Hepatocyte (in vitro differentiated cells): ENCODE results near the gene WDR36. TPM values are rescaled to one million over a fixed set of nuclear protein-coding genes. Genes with fewer than 3 reads are reported as not detected.

Experiments
- DNase-seq: peaks from one replicate; pipeline ENCODE4 v3.0.0-alpha.2; 2016; ENCODE audit warnings: low spot score
- H2AFZ ChIP-seq: fragments of 200-600 bp; sonication (generic); 2 replicates; pipeline ENCODE4 v1.6.0; 2016; ENCODE audit warnings: antibody characterized with exemption, mild to moderate bottlenecking
- H3K27ac ChIP-seq: fragments of 200-600 bp; sonication (generic); 2 replicates; pipeline ENCODE4 v1.5.1; 2016; ENCODE audit warnings: mild to moderate bottlenecking
- H3K27me3 ChIP-seq: fragments of 200-600 bp; sonication (generic); 2 replicates; pipeline ENCODE4 v1.6.1; 2016
- H3K36me3 ChIP-seq: fragments of 200-600 bp; sonication (generic); replicated peaks from 2 replicates; pipeline ENCODE4 v1.5.1; 2016; ENCODE audit warnings: low read depth; ENCODE audit not compliant: insufficient read depth
- H3K4me1 ChIP-seq: fragments of 200-600 bp; sonication (generic); 2 replicates; pipeline ENCODE4 v1.5.1; 2016; ENCODE audit warnings: mild to moderate bottlenecking, moderate library complexity; ENCODE audit not compliant: insufficient read depth
- H3K4me2 ChIP-seq: fragments of 200-600 bp; sonication (generic); 2 replicates; pipeline ENCODE4 v1.6.0; 2016
- H3K4me3 ChIP-seq: fragments of 200-600 bp; sonication (generic); 2 replicates; pipeline ENCODE4 v1.5.1; 2016; ENCODE audit warnings: mild to moderate bottlenecking
- H3K79me2 ChIP-seq: fragments of 200-600 bp; sonication (generic); 2 replicates; pipeline ENCODE4 v1.6.0; 2017; ENCODE audit warnings: mild to moderate bottlenecking
- H3K9me2 ChIP-seq: fragments of 200-600 bp; sonication (generic); replicated peaks from 2 replicates; pipeline ENCODE4 v1.6.0; 2017; ENCODE audit warnings: mild to moderate bottlenecking; ENCODE audit not compliant: insufficient read depth
- H3K9me3 ChIP-seq: fragments of 200-600 bp; sonication (generic); 2 replicates; pipeline ENCODE4 v1.5.1; 2016; ENCODE audit warnings: low read depth, mild to moderate bottlenecking
- H4K20me1 ChIP-seq: fragments of 200-600 bp; sonication (generic); 2 replicates; pipeline ENCODE4 v1.6.0; 2016; ENCODE audit warnings: mild to moderate bottlenecking; ENCODE audit not compliant: insufficient read depth, poor library complexity, severe bottlenecking
- EZH2 ChIP-seq: fragments of 200-600 bp; sonication (generic); IDR thresholded peaks from 2 replicates; pipeline ENCODE4 v1.6.1; 2016; ENCODE audit warnings: antibody characterized with exemption, mild to moderate bottlenecking, borderline replicate concordance
- EZH2phosphoT487 ChIP-seq: fragments of 200-600 bp; sonication (generic); IDR thresholded peaks from one replicate; pipeline ENCODE4 v1.6.1; 2018; ENCODE audit warnings: antibody characterized with exemption, mild to moderate bottlenecking, low read depth, moderate library complexity; ENCODE audit not compliant: unreplicated experiment, severe bottlenecking
- WGBS: methylation state at CpG from one replicate; pipeline ENCODE4 v1.1.6; 2016; ENCODE audit warnings: low lambda C conversion rate; ENCODE audit errors: missing lambda C conversion rate; 5-methylcytosine and 5-hydroxymethylcytosine counted together
- polyA plus RNA-seq: library from polyadenylated mRNA; unstranded; fragments of >200 nt; fragmentation: Nextera tagmentation; extraction: Ambion mirVana; gene quantifications from 2 replicates; pipeline ENCODE4 v1.2.1, GENCODE V29; 2016
- total RNA-seq: library from RNA; depleted of rRNA; stranded (reverse); fragments of >200 nt; gene quantifications from 2 replicates; pipeline ENCODE4 v1.2.3, GENCODE V29; 2014
- TF ChIP-seq, protein P1 (sequence below): fragments of 200-600 bp; sonication (generic); IDR thresholded peaks from 2 replicates; pipeline ENCODE4 v1.5.1; 2016; ENCODE audit warnings: antibody characterized with exemption, mild to moderate bottlenecking; ENCODE audit not compliant: poor library complexity

The WDR36 gene
- total and polyA plus RNA-seq, 2 experiments from 2014 or later = 9.1 to 28.7 TPM

DNA sequence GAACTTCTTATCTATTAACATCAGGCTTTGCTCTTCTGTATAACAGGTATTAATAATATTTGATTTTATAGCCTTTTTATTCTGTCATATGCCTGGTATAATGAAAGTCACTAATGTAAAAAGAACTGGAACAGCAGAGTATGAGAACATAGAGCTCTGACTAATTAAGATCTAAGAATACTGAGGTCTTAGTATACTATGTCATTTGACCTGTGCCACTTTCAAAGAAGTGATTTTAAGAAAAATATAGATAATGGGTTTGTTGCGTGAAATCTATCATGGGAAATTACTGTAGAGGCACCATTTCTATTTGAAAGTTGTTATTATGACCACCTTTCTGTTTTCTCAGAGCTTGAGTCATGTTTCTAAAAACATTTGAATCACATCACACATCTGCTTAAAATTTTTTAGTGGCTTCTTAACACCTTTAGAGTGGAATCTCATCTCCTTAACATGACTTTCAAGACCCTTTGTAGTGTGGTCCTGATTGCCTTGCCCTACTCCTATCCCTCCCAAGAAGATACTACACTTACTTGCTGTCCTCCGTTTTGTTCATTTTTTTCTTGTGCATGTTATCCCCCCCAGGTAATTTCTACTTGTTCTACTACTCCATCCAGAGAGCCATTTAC, 14.3 kb downstream of the WDR36 start:
- no peaks in the 10 kb centered on the region for H3K79me2 ChIP-seq
- TF ChIP-seq EZH2 = no peak
- no peak for TF ChIP-seq EZH2phosphoT487
- TF ChIP-seq, protein P1, sequence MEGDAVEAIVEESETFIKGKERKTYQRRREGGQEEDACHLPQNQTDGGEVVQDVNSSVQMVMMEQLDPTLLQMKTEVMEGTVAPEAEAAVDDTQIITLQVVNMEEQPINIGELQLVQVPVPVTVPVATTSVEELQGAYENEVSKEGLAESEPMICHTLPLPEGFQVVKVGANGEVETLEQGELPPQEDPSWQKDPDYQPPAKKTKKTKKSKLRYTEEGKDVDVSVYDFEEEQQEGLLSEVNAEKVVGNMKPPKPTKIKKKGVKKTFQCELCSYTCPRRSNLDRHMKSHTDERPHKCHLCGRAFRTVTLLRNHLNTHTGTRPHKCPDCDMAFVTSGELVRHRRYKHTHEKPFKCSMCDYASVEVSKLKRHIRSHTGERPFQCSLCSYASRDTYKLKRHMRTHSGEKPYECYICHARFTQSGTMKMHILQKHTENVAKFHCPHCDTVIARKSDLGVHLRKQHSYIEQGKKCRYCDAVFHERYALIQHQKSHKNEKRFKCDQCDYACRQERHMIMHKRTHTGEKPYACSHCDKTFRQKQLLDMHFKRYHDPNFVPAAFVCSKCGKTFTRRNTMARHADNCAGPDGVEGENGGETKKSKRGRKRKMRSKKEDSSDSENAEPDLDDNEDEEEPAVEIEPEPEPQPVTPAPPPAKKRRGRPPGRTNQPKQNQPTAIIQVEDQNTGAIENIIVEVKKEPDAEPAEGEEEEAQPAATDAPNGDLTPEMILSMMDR = no peak
- H4K20me1 ChIP-seq = no peaks in the 10 kb centered on the region
- H3K9me3 ChIP-seq = no peaks in the 10 kb centered on the region
- H3K36me3 ChIP-seq = peaks cover 7% of the 10 kb centered on the region
- H3K4me3 ChIP-seq = no peak overlapping the region
- H3K4me2 ChIP-seq = no peak overlapping the region
- no peak overlapping the region for H2AFZ ChIP-seq
- H3K27ac ChIP-seq = no peak overlapping the region
- DNase-seq = no peak
- no peaks in the 10 kb centered on the region for H3K4me1 ChIP-seq
- WGBS = 95% methylated on average over 2 of the region's 2 CpGs
- no peaks in the 10 kb centered on the region for H3K9me2 ChIP-seq
- H3K27me3 ChIP-seq = no peaks in the 10 kb centered on the region

DNA sequence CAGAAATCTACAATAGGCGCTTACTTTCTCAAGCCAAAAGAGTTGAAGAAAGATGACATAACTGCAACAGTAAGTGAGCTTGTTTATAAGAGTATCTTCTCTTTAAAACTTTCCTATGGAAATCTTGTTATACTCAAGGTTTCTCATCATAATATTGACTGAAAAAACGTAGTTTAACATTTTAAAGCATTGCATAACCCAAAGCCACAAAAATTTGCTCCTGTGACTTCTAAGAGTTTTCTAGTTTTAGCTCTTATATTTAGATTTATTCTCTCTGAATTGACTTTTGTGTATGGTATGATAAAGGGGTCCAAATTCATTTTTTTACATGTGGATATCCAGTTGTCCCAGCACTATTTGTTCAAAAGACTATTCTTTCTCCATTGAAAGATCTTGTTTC, 15.2 kb downstream of the WDR36 start:
- Histone ChIP-seq H3K4me1 (no peaks in the 10 kb centered on the region), H3K4me3 (no peak overlapping the region), H3K79me2 (no peaks in the 10 kb centered on the region), H3K9me2 (no peaks in the 10 kb centered on the region), H3K36me3 (peaks cover 7% of the 10 kb centered on the region), H2AFZ (no peak overlapping the region), H3K9me3 (no peaks in the 10 kb centered on the region), H3K27ac (no peak overlapping the region), H3K4me2 (no peak overlapping the region), H3K27me3 (no peaks in the 10 kb centered on the region), H4K20me1 (no peaks in the 10 kb centered on the region)
- TF ChIP-seq, protein P1 = no peak
- TF ChIP-seq EZH2phosphoT487 (no peak), EZH2 (no peak)
- no peak for DNase-seq
- 98% methylated on average over 2 of the region's 2 CpGs for WGBS

DNA sequence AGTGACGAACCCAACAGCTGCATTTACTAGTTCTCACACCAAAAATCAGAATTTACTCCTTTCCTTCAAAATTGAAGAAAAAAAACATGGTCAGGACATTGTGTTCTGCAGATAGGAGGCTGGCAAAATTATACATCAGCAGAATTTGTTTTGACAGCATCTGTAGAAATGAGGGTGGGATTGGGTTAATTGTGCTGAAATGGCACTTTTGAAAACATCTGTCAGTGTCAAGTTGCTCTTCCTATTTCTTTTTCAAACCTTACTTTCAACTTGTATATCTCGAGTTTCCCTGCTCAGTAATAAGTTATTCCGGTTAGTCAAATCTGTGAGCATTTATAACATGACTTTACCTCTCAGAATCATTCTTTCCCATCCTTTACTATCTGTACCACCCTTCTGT, 19.8 kb downstream of the WDR36 start:
- no peaks in the 10 kb centered on the region for H3K9me2 ChIP-seq
- H3K9me3 ChIP-seq = no peaks in the 10 kb centered on the region
- no peaks in the 10 kb centered on the region for H4K20me1 ChIP-seq
- no peak overlapping the region for H2AFZ ChIP-seq
- H3K36me3 ChIP-seq = peaks cover 3% of the 10 kb centered on the region
- no peak overlapping the region for H3K4me3 ChIP-seq
- DNase-seq = no peak
- no peaks in the 10 kb centered on the region for H3K4me1 ChIP-seq
- TF ChIP-seq, protein P1 = no peak
- TF ChIP-seq EZH2phosphoT487 (no peak), EZH2 (no peak)
- H3K27me3 ChIP-seq = no peaks in the 10 kb centered on the region
- H3K27ac ChIP-seq = no peak overlapping the region
- 97% methylated on average over 3 of the region's 3 CpGs for WGBS
- no peak overlapping the region for H3K4me2 ChIP-seq
- no peaks in the 10 kb centered on the region for H3K79me2 ChIP-seq
